Measurements from ENCODE around the gene HBZ.
"Not testable (repeated sequence)": the region's sequence is repeated elsewhere in the genome, so short reads cannot be mapped to it uniquely, and the experiment has no call there.

HBZ gene

GRCh38 chr16:177981-178667 is 25.7 kb downstream of the HBZ start:
- no peak for DNase-seq (ENCODE audit: low read depth in 1 of 2, low spot score in 1 of 2)

- no peak for DNase-seq (ENCODE audit: low read depth in 1 of 2, low spot score in 1 of 2)
These were observed 26.2 kb downstream of the HBZ start for GRCh38 chr16:178668-179015.

DNA sequence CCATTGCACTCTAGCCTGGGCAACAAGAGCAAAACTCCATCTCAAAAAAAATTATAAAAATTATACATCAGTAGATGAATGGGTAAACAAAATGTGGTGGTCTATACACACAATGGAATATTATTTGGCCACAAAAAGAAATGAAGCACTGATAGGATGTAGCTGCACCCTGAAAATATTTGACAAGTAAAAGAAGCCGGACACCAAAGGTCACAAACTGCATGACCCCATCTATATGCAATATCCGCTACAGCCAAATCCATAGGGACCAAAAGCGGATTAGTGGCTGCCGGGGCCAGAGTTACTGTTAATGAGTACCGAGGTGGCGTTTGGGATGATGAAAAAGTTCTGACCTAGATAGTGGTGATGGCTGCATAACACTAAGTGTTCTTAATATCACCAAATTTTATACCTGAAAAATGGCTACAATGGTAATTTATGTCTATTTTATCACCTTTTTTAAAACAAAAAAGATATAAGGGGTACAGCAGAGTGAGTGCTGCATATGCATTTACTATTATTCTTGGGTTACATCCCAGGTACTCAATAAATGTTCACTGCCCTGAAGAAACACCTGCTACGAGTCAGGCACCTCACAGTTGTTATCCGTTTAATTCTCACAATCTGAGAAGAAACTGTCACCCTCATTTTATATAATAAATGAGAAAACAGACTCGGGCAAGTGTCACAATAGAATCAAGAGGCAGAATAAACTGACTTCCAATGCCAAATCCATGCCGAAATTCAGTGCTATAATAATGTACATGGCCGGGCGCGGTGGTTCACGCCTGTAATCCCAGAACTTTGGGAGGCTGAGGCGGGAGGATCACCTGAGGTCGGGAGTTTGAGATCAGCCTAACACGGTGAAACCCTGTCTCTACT is 27.0 kb downstream of the HBZ start:
- no peak for DNase-seq (ENCODE audit: low read depth in 1 of 2, low spot score in 1 of 2)

DNA sequence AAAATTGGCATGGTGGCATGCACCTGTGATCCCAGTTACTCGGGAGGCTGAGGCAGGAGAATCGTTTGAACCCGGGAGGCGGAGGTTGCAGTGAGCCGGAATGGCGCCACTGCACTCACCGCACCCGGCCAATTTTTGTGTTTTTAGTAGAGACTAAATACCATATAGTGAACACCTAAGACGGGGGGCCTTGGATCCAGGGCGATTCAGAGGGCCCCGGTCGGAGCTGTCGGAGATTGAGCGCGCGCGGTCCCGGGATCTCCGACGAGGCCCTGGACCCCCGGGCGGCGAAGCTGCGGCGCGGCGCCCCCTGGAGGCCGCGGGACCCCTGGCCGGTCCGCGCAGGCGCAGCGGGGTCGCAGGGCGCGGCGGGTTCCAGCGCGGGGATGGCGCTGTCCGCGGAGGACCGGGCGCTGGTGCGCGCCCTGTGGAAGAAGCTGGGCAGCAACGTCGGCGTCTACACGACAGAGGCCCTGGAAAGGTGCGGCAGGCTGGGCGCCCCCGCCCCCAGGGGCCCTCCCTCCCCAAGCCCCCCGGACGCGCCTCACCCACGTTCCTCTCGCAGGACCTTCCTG is 27.7 kb downstream of the HBZ start, which contains the start of gene HBQ1:
HBQ1 (plus strand) TSS at position 359 of the 575 bp plus-strand sequence; CDS start at position 387, 28 bp downstream.
- peak in 1 of 2 donors; percentile 38 for DNase-seq (ENCODE audit: low read depth in 1 of 2, low spot score in 1 of 2)

- DNase-seq (ENCODE audit: low read depth in 1 of 2, low spot score in 1 of 2): peak; percentile 70 to 82
These were observed 28.5 kb downstream of the HBZ start for GRCh38 chr16:180681-181564.

DNA sequence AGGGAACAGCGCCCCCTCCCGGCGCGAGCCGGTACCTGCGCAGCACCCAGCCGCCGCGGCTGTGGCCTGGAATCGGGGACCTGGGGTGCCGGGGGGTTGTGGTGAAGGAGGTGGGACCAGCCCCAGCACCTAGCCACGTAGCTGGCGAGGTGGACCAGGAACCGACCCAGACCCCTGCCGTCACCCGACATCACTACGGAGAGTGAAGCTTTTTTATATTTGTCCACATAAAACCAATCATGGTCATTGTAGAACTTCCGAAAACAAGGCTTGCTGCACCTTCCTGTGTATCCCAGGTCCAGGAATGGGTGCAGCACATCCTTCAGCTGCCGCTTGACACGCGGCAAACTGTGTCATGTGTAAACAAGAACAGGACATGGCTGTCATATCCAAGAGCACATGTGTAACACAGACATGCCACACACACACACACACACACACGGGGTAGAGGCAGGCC is 29.1 kb downstream of the HBZ start:
- DNase-seq (ENCODE audit: low read depth in 1 of 2, low spot score in 1 of 2): no peak

DNA sequence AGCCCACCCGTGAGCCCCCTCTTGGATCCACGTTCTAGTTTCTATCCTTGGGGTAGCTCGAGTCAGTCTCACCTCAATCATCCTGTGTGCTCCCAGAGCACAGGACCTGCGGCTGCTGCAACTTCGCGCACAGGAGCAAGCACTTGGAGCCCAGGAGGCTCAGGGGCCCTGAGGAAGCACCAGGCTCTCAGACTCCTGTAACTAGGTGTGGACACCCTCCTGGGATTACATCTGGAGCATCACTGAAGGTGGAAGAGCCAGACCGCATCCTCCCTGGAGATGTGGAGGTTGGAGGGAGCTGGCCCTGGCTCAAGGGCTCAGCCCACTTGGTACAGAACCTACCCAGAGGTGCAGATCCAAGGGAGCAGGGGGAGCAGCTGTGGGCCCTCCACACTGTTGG is 30.6 kb downstream of the HBZ start:
- DNase-seq (ENCODE audit: low read depth in 1 of 2, low spot score in 1 of 2): no peak

- no peak for DNase-seq (ENCODE audit: low read depth in 1 of 2, low spot score in 1 of 2)
These were observed 32.8 kb downstream of the HBZ start for GRCh38 chr16:185213-185612.

- no peak for DNase-seq (ENCODE audit: low read depth in 1 of 2, low spot score in 1 of 2)
These were observed 33.2 kb downstream of the HBZ start for GRCh38 chr16:185691-186090.

GRCh38 chr16:187330-187729 is 34.9 kb downstream of the HBZ start:
- DNase-seq (ENCODE audit: low read depth in 1 of 2, low spot score in 1 of 2): no peak

DNA sequence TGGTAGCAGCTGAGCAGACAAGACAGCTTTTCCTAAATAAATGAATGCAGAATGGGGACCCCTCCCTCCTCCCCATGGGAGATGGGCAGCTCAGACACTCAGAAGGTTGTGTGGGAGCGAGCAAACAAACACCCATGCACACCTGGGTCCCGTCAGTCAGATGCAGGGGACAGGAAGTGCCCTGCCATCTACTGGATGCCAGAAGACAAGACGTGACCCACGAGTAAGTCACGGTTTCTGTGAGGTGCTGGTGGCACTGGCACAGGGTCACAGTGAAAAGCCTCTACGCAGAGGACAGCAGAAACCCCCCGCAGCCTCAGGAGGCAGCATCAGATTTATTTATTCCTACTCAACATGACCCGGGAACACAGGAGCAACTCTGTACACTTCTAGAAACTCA is 36.2 kb downstream of the HBZ start:
- no peak for DNase-seq (ENCODE audit: low read depth in 1 of 2, low spot score in 1 of 2)

GRCh38 chr16:189604-190186 is 37.3 kb downstream of the HBZ start:
- no peak for DNase-seq (ENCODE audit: low read depth in 1 of 2, low spot score in 1 of 2)

GRCh38 chr16:191831-192230 is 39.4 kb downstream of the HBZ start:
- no peak for DNase-seq (ENCODE audit: low read depth in 1 of 2, low spot score in 1 of 2)

GRCh38 chr16:192686-193085 is 40.2 kb downstream of the HBZ start:
- no peak for DNase-seq (ENCODE audit: low read depth in 1 of 2, low spot score in 1 of 2)

- no peak for DNase-seq (ENCODE audit: low read depth in 1 of 2, low spot score in 1 of 2)
These were observed 41.0 kb downstream of the HBZ start for GRCh38 chr16:193441-193840.

DNA sequence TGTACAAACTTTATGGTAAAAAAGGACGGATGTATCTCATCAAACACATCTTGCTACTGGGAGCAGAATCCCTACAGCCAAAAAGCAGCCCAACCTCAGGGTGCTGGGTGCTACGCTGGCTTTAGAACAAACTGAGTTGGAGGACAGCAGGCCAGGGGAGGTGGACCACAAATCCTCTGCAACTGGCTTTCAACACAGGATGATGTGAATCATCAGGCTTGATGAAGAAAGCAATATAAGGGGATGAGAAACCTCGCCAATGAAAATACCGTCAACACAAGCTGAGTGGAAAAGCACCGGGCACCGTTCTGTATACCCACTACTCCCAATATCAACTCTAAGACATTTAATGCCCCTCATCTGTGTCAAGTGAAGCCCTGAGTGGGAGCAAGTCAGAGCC is 42.1 kb downstream of the HBZ start:
- no peak for DNase-seq (ENCODE audit: low read depth in 1 of 2, low spot score in 1 of 2)

- no peak for DNase-seq (ENCODE audit: low read depth in 1 of 2, low spot score in 1 of 2)
These were observed 47.9 kb downstream of the HBZ start for GRCh38 chr16:200388-200787.

GRCh38 chr16:203246-203645 is 50.8 kb downstream of the HBZ start:
- DNase-seq (ENCODE audit: low read depth in 1 of 2, low spot score in 1 of 2): no peak

- not testable (repeated sequence) for DNase-seq (ENCODE audit: low read depth in 1 of 2, low spot score in 1 of 2)
These were observed 51.6 kb downstream of the HBZ start for GRCh38 chr16:204046-204445.

Measured in stimulated activated CD4-positive, alpha-beta T cell treated with anti-CD3 and anti-CD28 coated beads, Interleukin-15, amount 100 ng/mL, for 1 hour (primary cell).